T-helper 2 cell (primary cell): ENCODE data around the gene FBL.
A peak's percentile ranks its signal among the peaks of the same experiment; 100 is the strongest.

Experiments used
- DNase-seq, 5 experiments: peaks; one replicate each; pipeline versions ENCODE4 v3.0.0 to v3.0.0-alpha.2; 2012 to 2022

The FBL gene

GRCh38 chr19:39842693-39843435, 3.3 kb downstream of the FBL start:
- DNase-seq, result no peak

DNA sequence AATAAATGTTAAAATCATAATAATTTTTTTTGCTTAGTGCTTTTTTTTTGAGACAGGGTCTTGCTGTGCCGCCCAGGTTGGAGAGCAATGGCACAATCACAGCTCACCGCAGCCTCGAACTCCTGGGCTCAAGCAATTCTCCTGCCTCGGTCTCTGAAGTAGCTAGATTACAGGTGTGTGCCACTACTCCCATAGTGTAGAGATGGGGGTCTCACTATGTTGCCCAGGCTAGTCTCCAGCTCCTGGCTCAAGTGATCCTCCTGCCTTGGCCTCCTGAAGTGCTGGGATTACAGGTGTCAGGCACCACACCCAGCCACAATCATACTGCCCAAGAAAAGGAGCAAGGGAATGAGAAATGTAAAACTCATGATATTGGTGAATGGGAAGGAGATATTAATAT, 5.1 kb downstream of the FBL start:
- no peak for DNase-seq

DNA sequence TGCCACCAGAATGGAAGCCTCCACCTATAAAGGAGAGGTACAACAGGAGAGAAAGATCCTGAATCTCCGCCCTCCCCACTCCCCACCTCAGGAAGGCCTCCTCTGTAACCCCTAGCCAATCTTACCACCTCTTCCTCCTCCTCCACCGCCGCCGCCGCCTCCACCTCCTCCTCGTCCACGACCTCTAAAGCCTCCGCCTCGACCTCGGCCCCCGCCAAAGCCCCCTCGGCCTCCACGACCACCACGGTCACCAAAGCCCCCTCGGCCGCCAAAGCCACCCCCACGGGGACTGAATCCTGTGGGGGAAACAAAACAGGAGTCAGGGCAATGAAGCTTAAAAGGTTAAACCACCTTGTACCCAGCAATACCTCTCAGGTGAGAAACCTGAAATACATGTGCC, 5.7 kb downstream of the FBL start:
- no peak for DNase-seq

- DNase-seq, result no peak
Measured at GRCh38 chr19:39839678-39840327, 6.4 kb downstream of the FBL start.

- no peak for DNase-seq
Measured at GRCh38 chr19:39838569-39838968, 7.6 kb downstream of the FBL start.

- DNase-seq, result no peak
Measured at GRCh38 chr19:39837978-39838377, 8.2 kb downstream of the FBL start.

DNA sequence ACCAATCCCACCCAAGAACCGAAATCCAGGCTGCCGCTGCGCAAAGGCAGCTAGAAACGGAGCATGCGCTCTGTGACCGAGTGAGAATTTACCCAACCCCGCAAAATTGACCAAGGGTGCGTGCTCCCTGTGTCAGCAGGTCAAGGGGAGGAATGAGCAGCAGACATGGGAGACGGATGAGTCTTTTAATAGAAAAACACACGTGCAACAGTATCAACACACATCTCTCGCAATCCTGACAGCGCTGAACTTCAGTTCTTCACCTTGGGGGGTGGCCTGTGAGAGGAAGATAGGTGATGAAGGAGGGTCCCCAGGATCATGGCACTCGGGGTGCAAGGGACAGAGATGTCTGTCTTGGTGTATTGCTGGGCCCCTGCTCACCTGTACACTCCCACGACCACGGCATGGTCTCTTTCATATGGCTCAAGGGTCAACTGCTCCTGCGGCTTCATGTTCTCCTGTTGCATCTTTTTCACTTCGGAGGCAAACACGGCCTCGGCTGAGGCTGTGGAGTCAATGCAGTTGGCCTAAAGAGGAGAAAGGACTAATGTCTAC, 11.8 kb downstream of the FBL start:
- no peak for DNase-seq

GRCh38 chr19:39833464-39834286, 12.5 kb downstream of the FBL start, which contains the start of gene DYRK1B:
Gene DYRK1B, minus strand, starts transcription at chr19:39834162. Its CDS starts 2,295 bp downstream, at chr19:39831867.
- DNase-seq, result peak; percentile 91 to 98 (median 97)

DNA sequence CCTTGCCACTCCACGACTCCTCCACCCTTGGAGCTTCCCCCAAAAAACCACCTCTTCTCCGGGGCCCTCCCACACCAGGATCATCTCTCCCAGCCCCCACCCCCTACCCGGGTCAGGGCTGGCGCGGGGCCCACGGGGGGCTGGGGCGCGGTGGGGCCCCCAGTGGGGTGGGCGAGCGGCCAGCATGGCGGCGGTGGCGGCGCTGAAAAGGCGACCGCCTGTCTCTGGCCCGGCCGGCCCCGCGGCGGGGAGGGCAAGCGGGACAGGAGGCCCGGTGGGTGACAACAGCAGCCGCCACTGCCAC, 13.1 kb downstream of the FBL start:
- no peak for DNase-seq

GRCh38 chr19:39832341-39833083, 13.7 kb downstream of the FBL start:
- DNase-seq, result no peak

- no peak for DNase-seq
Measured at GRCh38 chr19:39831679-39832078, 14.5 kb downstream of the FBL start.

- DNase-seq, result no peak
Measured at GRCh38 chr19:39830847-39831246, 15.3 kb downstream of the FBL start.

DNA sequence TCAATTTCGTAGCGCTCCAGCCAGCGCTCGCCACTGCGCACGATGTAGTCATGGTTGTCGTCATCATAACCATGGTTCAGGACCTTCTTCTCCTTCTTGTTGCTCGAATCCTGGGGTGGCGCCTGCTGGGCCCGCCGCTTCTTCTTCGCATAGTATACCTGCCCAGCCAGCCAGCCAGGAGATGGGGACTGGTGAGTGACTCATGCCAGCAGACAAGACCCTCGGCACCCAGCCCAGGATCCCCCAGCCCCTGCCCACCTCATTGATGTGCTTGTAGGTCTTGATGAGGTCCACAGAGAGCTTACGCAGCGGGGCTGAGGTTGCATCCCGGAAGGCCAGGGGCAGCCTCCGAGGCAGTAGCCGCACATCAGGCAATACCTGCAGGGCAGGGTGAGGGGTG, 15.8 kb downstream of the FBL start:
- no peak for DNase-seq

DNA sequence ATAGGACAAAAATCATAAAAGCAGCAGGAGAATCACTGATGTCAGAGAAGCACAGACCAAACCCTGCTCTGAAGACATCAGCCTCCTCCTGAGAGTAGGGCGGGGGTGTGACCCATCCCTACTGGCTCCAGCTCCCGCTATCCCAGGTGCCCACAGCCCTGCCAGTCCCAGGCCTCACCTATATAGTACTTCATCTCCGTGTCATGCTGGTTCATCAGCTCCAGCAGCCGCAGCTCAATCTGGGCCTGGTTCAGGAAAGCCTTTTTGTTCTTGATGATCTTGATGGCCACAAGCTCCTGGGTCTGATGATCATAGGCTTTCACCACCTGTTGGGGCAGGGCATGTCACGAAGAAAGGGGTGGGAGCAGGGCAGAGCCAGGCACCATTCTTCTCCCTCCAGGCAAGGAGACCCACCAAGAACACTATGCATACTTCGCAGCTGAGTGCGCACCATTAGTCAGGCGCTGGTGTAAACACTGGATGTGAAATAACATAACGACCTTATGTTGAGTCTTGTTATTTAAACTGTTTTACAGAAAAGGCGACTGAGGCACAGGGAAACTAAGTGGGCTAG, 16.4 kb downstream of the FBL start:
- DNase-seq, result no peak

DNA sequence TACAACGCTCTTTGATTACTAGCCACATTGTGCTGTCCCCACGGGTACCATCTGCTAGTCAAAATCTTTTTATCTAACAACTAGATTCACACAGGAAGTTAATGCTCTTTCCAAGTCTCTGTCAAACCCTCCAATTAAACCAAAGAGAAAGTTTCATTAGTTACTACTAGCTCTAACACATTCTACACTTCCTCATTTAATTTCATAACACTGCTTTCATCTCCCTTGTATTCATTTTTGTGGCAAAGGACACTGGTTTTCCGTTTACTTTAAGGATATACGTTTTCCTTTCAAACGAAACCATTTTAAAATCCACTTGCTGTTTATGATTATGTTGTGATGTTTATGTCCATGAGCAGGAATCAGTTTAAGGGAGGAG, 17.5 kb downstream of the FBL start:
- peak in 1 of 5 experiments; percentile 19 for DNase-seq

DNA sequence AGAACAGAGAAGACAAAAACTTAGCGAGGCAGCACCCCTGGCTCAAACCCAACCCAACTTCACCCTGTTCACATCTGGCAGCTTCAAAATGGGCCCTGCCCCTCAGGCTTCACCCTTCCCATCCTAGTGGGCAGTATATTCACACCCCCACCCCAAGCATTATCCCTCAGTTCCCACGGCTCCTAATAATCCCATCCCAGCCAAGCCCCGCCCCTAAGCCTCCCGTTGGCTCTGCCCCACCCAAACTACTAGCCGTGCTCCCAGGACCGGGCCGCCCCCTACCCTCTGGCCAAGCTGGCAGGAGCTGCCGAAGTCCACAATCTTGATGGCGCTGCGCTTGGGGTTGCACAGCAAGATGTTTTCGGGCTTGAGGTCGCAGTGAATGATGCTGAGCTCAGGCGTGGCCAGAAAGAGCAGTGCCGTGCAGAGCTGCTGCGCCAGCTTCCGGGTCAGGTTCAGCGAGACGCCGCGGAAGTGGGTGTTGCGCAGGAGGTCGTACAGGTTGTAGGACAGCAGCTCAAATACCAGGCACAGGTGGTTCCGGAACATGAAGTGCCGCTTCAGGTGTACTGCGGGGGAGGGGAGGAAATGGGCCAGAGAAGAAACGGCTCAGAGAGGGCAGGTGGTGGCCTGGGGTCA, 18.0 kb downstream of the FBL start:
- peak in 1 of 5 experiments; percentile 34 for DNase-seq

DNA sequence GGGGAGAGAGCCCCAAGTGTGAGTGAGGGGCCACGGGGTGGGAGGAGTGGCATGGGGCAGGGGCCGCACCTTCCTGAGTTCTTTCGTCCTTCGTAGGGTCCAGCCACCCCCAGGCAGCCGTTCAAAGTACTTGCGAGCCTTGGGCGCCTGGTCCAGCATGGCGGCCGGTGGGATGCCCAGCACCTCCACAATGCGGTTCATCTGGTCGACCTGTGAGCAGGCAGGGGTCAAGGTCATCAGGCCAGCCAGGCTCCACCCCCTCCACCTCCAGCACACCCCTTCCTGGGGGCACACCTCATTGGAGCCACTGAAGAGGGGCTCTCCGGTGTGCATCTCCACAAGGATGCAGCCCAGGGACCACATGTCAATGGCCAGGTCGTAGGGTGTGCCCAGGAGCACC, 19.0 kb downstream of the FBL start:
- no peak for DNase-seq

GRCh38 chr19:39826311-39826945, 19.8 kb downstream of the FBL start:
- DNase-seq, result no peak

DNA sequence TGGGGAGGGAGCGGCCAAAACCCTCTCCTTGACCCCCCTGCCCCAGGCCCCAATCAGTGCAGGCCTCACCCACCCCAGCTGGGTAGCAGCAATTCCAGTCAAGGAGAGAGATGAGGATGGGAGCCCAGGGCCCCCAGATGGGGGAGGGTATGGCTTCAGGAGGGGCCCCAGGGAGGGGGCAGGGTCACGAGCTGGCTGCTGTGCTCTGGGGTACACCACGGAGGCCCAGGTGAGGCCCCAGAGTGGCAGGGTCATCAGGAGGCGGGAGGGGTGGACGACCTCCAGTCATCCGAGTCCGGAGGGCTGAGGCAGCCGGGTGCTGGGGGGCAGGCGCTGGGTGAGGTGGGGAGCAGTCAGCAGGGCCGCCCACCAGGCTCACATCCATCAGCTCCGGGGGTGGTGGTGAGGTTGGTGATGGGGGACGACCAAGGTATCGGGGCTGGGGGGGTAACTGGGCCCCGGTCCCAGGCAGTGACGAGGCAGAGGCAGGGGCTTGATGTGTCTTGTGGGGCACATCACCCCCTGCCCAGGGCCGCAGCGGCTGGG, 20.6 kb downstream of the FBL start:
- DNase-seq, result no peak

GRCh38 chr19:39825093-39825463, 21.1 kb downstream of the FBL start:
- DNase-seq, result no peak
